Measurements from ENCODE around the gene OBSCN. TPM values are rescaled to one million over a fixed set of nuclear protein-coding genes. Genes with fewer than 3 reads are reported as not detected.

OBSCN gene
- polyA plus RNA-seq, 1 donor = 40.0 TPM

DNA sequence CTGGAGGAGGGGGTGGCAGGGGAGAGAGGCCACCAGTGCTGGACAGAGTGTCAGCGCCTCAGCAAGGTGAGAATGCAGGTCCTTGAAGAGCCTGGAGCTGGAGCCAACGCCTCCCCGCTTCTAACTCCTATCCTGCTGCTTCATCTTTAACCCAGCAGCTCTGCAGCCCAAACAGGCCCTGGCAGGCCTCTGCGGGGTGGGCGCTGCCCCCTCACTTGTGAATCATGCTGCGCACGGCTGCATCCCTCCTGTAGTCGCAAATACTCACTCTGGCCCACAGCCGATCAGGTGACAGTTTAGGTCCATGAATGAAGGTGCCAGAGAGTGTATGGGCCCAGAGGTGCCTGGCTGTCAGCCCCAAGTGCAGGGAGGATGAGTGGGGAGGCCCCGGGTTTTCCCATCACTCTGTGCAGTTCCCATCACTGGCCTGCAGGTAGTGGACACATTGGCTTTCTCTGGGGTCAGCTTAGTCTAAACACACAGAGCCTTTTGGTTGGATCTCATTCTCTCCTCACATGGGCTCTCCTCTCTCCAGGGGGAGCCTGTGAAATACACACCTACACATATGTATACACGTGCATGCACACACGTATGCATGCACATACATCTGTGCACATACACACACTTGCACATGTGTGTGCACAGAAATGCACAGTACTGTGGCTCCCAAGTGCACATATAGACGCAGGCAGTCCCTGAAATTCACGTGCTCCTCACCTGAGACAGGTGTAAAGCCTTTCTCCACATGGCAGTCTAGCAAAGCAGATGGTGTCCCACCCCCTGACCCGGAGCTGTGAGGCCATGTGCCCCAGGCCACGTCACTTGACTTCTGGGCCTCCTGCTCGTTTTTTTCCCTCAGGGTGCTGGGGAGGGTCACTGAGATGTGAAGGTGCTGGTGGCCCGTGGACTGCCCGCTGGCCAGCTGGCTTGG, 146.8 kb downstream of the OBSCN start:
- DNase-seq = no peak

DNA sequence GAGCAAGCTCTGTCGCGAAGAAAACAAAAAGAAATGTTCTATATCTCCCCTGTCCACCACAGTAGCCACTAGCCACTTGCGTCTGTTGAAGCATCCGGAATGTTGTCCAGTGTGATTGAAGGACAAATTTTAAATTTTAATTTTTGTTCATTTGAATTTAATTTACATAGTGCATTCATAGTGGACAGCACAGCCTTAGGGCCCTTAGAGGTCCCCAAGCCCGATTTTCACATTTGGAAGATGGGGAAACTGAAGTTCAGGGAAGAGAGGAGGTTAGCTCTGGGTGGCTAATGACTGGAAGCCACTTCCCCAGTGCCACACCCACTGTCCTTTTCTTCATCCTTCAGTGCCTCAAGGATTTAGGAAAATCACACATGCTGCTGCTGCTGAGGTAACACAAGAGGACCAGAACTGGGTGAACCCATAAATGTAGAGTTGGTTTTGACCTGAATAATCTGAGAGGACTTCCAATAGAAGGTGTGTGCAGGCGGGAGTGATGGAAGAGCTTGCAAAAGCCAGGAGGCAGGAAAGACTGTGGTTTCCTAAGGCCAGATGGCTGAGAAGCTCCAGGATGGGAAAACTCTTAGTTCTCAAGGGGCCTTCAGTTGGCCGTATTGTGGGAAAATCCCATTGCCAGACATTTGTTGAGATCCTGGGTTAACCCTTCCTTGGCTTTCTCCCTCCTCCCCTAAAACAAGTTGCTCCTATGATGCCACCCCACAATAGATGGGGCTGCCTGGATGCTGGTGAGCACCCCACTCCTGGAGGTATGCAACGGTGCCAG, 149.2 kb downstream of the OBSCN start:
- no peak for DNase-seq

DNA sequence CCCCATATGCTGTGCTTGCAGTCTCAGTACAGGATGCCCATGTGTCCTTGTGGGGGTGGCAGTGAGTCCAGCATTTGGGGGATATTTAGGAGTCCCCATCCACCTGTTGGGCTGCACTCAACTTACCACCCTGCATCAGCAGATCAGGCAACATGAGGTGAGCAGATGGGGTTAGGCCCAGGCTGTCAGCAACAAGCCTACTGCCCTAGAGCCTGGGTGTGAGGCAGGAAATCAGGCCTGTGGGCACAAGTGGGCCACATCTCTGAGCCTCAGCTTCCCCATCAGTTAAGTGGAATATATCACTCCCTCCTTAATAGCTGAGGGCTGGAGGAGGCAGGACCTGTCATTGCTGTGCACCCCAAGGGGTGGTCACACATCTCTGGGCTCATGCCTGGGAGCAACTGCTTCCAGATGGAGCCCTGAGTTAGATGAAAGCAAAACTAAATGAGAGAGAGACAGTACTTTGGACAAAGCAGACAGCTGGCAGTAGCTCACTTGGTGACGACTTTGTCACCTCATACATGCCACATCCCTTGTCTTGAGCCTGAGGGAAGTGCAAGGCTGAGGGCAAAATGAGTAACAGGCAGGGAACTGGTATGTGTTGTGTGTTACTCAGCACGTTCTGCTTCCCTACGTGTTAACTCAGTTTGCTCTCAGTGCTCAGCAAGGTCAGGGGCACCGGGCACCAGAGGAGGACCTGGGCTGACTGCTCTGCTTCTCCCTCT, 150.4 kb downstream of the OBSCN start:
- no peak for DNase-seq

DNA sequence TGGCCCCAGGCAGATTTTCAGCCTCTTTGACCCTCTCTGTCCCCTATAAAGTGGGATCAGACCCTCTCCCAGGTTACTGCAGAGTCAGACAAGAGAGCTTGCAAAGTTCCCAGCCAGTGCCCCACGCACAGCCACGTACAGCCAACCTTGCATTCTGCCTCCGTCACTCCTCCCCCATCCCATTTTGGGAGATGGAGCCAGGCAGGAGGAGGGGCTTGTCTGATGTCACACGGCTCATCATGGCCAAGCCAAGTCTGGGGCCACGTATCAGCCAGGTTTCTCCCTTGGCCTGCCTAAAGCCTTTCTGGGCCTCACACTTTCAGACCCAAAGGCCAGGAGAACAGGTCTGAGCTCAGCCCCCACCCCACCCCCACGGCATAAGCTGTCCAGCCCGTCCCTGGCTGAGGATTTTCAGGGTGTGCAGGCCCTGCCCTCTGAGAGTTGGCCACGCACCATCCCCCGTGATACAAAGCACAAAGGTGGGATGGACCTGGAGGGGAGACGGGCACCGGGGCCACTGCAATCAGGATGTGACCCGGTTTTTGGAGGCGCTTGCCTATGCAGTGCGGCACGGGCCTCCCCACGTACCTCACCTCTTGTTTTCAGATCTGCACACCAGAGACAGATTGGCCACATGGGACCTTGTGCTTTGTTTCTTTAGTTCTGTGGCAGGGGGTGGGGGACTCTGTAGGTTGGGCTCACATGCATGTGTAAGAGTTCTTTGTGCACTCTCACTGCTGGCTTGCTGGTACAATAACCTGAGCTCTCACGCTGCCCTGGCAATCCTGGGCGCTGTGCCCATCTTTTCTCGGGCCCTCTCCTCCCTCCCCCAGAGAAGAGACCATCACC, 151.1 kb downstream of the OBSCN start:
- no peak for DNase-seq

DNA sequence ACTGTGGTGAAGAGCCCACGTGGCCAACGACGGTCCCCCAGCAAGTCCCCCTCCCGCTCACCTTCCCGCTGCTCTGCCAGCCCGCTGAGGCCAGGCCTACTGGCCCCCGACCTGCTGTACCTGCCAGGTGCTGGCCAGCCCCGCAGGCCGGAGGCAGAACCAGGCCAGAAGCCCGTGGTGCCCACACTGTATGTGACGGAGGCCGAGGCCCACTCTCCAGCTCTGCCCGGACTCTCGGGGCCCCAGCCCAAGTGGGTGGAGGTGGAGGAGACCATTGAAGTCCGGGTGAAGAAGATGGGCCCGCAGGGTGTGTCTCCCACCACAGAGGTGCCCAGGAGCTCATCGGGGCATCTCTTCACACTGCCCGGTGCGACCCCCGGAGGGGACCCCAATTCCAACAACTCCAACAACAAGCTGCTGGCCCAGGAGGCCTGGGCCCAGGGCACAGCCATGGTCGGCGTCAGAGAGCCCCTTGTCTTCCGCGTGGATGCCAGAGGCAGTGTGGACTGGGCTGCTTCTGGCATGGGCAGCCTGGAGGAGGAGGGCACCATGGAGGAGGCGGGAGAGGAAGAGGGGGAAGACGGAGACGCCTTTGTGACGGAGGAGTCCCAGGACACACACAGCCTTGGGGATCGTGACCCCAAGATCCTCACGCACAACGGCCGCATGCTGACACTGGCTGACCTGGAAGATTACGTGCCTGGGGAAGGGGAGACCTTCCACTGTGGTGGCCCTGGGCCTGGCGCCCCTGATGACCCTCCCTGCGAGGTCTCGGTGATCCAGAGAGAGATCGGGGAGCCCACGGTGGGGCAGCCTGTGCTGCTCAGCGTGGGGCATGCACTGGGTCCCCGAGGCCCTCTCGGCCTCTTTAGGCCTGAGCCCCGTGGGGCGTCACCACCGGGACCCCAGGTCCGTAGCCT, 152.0 kb downstream of the OBSCN start:
- no peak for DNase-seq

DNA sequence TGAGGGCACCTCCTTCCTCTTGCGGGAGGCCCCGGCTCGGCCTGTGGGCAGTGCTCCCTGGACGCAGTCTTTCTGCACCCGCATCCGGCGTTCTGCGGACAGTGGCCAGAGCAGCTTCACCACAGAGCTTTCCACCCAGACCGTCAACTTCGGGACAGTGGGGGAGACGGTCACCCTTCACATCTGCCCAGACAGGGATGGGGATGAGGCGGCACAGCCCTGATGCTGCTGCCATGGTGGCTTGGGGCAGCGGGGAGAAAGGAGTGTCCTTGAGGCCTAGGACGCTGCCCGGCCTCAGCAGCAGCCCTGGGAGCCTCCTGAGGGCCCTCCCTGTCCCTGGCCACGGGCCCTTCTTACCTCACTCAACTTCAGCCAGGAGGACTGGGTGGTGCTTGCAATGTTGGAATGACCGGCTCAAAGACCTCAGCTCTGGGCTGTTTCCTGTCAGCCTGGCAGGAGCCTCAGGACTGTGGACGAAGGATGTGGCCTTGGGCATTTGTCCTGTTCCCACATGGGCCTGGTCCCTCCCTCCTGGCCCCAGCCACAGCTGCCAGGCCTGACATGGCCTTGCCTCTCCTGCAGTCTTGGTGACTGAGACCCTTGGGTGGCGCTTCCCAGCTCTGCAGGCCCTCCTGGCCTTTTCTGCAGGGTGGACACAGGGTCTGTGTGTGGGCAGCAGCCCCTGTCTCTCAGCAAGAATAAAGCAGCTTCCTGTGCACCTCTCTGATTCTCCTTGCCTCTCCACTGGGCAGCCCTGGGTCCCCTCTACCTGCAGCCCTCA, 152.9 kb downstream of the OBSCN start:
- no peak for DNase-seq

DNA sequence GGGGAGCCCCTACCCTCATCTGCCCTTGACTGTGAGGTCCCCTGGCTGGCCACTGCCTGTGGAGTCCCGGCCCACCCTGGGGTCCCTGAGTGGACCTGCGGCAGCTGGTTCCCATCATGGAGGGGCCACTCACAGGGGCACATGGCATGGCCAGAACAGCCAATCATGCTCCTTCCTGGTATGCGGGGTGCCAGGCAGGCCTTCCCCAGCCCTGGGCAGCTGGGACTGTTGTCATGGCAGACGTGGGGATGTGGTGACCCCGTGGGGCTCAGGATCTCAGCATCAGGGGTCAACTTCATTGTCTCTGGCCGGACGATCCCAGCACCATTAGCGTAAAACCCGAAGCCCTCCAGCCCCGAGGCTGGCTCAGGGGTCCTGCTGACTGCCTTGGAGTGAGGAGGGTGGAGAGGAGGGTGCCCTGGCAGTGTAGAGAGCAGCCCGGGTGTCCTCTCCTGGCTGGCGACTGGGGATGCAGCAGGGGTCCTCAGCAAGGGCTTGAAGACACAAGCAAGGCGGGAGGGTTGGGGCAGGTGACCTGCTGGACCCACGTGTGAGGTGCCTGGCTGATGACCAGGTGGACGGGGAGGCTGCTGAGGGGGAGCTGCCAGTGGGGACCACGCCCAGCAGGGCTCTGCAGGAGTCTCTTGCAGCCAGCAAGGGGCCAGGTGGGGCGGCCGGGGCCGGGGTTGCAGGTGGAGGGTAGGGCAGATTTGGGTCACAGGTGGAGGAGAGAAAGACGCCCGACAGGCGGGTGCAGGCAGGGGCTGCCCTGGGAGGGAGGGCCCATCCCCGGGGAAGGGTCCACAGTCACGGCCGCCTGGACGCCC, 153.7 kb downstream of the OBSCN start:
- DNase-seq = no peak

DNA sequence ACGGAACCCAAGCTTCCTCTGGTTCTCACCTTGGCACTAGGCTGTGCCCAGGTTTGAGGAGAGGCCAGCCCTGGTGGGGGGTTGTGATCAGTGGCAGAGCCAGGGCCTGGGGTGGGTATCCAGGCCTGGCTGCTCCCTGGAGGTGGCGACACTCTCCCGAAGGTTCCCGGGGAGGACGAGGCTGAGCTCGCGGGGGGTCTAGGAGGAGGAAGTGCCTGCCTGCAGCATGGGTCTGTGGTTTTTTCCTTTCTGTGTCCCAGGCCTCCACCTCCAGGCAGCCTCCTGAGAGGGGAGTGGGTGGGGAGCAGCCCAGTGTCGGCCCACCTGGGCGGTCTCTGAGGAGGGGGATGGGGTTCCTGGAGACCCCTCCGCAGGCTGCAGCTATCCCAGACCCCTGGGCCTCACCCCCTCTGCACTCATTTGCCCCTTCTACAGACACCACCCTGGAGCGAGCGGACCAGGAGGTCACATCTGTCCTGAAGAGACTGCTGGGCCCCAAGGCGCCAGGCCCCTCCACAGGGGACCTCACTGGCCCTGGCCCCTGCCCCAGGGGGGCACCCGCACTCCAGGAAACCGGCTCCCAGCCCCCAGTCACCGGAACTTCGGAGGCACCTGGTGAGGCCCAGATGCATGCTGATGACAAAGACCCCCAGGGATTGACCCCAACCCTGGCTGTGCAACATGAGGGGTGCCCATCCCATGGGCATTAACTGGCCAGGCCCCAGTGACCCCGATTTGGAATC, 154.5 kb downstream of the OBSCN start:
- no peak for DNase-seq

DNA sequence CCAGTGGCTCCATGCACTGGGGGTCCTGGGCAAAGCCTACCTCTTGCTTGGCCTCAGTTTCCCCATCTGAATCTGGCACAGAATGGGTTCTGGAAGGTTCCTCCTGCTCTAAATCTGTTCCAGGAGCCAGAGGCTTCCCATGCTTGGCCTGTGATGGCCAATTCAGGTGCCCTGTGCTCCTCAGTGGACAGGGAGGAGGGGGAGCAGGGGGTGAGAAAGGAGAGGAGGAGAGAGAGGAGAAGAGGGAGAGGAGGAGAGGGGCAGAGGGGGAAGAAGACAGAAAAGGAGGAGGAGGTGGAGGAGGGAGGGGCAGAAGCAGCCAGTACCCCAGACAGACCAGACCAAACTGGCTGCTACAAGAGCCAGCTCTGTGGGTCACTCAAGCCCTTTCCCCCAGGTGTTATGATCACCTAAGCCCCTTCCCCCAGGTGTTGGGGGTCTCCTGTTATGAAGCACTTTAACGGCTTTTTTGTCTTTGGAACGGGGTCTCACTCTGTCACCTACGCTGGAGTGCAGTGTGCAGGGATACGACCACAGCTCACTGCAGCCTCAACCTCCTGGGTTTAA, 155.1 kb downstream of the OBSCN start:
- DNase-seq = no peak

DNA sequence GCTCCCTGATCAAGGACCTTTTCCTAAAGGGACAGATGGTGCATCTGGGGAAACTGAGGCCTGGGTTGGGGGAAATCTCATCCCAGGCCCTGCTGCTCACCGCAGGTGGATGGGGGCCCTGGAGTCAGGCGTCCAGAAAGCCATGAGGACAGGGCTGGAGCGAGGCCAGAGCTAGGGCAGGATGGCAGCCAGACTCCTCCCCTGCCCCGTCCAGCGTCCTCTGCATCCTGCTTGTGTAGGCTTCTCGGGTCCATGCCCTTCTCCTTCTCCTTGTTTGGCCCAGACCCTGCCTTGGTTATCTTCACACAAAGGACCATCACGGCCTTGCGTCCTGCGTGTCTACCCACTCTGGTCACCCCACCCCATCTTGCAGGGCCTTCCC, 155.8 kb downstream of the OBSCN start:
- DNase-seq = no peak

DNA sequence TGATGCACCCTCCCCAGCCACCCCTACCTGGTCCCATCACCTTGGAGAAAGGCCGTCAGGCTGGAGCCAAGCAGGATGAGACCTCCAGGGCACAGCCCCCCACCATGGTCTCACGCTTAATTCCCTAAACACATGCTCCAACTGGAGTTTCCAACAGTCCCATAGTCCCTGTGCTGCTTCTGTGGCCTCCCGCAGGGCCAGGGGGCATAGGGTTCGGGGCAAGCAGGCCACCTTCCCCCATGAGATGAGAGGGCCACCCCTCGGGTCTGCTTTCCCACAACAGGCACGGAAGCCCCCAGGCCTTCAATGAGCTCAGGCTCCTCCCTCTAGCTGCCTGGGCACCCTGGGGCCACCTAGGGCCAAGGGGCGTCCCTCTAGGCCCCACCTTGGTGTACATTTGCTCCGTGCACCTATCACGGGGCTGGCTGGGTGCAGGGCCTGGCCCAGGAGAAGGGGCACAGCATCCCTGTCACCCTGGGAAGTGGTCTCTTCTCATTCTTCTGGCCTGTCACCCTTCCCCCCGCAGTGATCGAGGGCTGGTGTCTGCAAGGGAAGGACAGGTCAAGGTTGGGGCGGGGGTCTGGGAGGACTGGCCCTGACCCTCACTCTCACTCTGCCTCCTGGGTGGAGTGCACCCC, 156.3 kb downstream of the OBSCN start:
- no peak for DNase-seq

DNA sequence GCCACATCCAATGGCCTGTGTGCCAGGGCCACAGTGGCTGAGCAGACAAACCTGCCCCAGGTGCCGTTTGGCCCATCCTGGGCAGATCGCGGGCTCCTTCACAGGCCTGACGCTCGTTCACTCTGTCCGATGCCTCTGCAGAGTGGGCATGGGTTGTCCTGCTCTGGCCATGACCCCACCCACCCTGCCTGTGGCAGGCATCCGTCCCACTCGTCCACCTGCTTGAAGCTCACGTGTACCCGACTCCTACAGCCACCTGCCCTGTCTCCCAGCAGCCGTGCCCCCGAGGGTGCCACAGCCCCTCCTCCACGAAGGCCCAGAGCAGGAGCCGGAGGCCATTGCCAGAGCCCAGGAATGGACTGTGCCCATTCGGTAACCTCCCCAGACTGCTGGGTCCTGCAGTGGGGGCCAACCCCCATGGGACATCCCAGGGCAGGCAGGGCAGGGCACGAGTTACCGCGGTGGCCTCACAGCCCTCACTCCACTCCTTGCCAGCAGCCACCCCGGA, 156.9 kb downstream of the OBSCN start:
- DNase-seq = no peak

DNA sequence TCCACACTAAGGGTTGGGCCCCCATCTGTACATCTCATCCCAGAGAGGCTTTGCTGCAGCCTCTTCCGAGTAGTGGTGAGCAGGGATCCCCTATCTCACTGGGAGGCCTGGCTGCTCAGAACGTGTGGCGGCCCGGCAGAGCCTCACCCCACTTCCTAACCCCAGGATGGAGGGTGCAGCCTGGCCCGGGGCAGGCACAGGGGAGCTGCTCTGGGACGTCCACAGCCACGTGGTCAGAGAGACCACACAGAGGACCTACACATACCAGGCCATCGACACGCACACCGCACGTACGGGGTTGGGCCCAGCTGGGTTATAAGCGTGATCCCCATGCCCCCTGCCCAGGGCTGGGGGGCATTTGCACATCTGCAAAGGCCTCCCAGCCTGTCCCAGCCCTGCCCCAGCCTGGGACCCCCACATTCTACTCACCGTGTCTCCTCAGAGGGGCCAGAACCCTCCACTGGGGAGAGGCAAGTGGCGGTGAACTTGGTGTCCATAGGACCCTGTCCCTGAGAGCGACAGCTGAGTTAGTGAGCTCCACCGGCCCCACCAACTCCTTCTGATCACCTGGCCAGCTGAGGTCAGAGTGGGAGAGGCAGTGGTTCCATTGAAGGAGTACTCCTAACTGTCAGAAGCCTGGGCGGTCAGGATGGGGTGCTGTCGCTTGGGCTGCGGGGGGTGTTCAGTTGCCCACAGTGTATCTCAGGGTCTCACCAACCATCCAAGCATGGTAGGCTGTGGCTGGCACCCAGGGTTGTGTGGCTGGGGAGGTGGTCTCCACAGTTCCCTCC, 157.6 kb downstream of the OBSCN start:
- DNase-seq = no peak

DNA sequence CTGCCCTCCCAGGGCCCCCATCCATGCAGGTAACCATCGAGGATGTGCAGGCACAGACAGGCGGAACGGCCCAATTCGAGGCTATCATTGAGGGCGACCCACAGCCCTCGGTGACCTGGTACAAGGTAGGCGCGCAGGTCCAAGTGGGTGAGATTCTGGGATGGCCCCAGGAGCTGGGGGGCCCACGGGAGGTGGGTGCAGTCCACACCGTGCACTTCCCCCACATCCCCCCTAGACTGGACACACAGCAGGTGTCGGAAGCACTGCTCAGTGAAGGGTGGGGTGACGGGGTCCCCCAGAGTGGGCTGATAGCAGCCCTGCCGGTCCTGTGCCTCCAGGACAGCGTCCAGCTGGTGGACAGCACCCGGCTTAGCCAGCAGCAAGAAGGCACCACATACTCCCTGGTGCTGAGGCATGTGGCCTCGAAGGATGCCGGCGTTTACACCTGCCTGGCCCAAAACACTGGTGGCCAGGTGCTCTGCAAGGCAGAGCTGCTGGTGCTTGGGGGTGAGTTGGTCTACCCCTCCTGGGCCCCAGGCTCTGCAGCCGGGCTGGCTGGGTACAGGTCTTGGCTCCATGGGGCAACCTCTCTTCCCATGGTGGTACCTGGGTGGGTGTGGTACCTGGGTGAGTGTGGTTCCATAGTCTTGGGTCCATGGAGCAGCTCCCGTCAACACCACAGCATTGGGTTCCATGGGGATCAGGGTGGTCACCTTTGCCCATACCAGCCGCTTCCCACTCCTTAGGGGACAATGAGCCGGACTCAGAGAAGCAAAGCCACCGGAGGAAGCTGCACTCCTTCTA, 158.4 kb downstream of the OBSCN start:
- no peak for DNase-seq

All from left kidney (tissue), 2 donors.